Panc1 (cell line): ENCODE results near the gene SLC25A10. TPM values are rescaled to one million over a fixed set of nuclear protein-coding genes. Genes with fewer than 3 reads are reported as not detected.

Source experiments
- ATAC-seq: fragments of 200-7000 bp; cut with Tn5 transposase; 2 replicates; pipeline ENCODE4 v1.9.1; 2020; ENCODE audit warnings: mild to moderate bottlenecking, moderate library complexity
- BruUV-seq: library from RNA; stranded (reverse); fragments of 400-500 nt; replicated peaks from 2 replicates; lab custom pipeline; 2021; lab: Mats Ljungman, UMichigan
- CTCF ChIA-PET: fragments of 300-600 bp; sonication (Branson Sonifier 250); formaldehyde crosslinking; loops from one replicate; lab custom pipeline; 2022; ENCODE audit warnings: antibody characterized with exemption; lab: Charles Lee
- POLR2A ChIA-PET: fragments of 300-600 bp; sonication (Branson Sonifier 250); formaldehyde crosslinking; loops from one replicate; lab custom pipeline; 2022; ENCODE audit warnings: antibody characterized with exemption; lab: Charles Lee
- DNase-seq: peaks from one replicate; pipeline ENCODE4 v3.0.0-alpha.2; 2010; ENCODE audit warnings: low read depth, low spot score
- H3K27ac ChIP-seq: 2 replicates; pipeline ENCODE4 v1.5.1; 2011; ENCODE audit warnings: mild to moderate bottlenecking, low read length, inconsistent platforms
- H3K27me3 ChIP-seq: fragments of 200-500 bp; sonication (Bioruptor generic); 2 replicates; pipeline ENCODE4 v1.6.0; 2014; ENCODE audit warnings: low read length, inconsistent platforms; ENCODE audit not compliant: control insufficient read depth, insufficient read depth
- H3K36me3 ChIP-seq: fragments of 200-500 bp; sonication (Bioruptor generic); 2 replicates; pipeline ENCODE4 v1.5.1; 2014; ENCODE audit warnings: inconsistent platforms, mild to moderate bottlenecking, low read length, moderate library complexity; ENCODE audit not compliant: control insufficient read depth, insufficient read depth
- H3K4me1 ChIP-seq: 2 replicates; pipeline ENCODE4 v1.5.1; 2011; ENCODE audit warnings: inconsistent platforms, mild to moderate bottlenecking, low read length, moderate library complexity; ENCODE audit not compliant: control insufficient read depth, insufficient read depth
- H3K4me3 ChIP-seq, 2 experiments: 2 replicates each; pipeline ENCODE4 v1.5.1; 2011 to 2012; ENCODE audit warnings: low read depth in 2 of 2, low read length in 2 of 2, mild to moderate bottlenecking in 2 of 2, inconsistent platforms in 1 of 2, moderate library complexity in 1 of 2
- H3K9me3 ChIP-seq: fragments of 200-500 bp; sonication (Bioruptor generic); 2 replicates; pipeline ENCODE4 v1.5.1; 2014; ENCODE audit warnings: low read depth, mild to moderate bottlenecking, inconsistent platforms, low read length, moderate library complexity; ENCODE audit not compliant: control insufficient read depth, insufficient read depth
- CTCF ChIP-seq: fragments of 450-650 bp; IDR thresholded peaks from 2 replicates; pipeline ENCODE4 v1.5.1; 2017; ENCODE audit warnings: mild to moderate bottlenecking
- POLR2AphosphoS5 ChIP-seq: IDR thresholded peaks from 2 replicates; pipeline ENCODE4 v1.6.1; 2012; ENCODE audit warnings: mild to moderate bottlenecking, low read depth, low read length, moderate library complexity
- SIN3A ChIP-seq: IDR thresholded peaks from 2 replicates; pipeline ENCODE4 v1.6.1; 2012; ENCODE audit warnings: low read depth, mild to moderate bottlenecking, low read length, moderate library complexity, borderline replicate concordance; ENCODE audit not compliant: insufficient read depth
- TCF7L2 ChIP-seq: IDR thresholded peaks from 2 replicates; pipeline ENCODE4 v1.6.1; 2011; ENCODE audit warnings: mild to moderate bottlenecking, low read depth, low read length, inconsistent platforms
- in situ Hi-C: cut with HindIII; loops from 2 replicates; pipeline ENCODE4 v1.10.0; 2016; ENCODE audit warnings: low sequenced_read_pairs, low pct_unique_long_range_greater_than_20kb
- intact Hi-C: fragments of 100-400 bp; cut with micrococcal nuclease; formaldehyde crosslinking; loops from one replicate; pipeline ENCODE4 v1.10.0; 2022; ENCODE audit not compliant: unreplicated experiment
- total RNA-seq: library from RNA; stranded (reverse); gene quantifications from one replicate; pipeline ENCODE4 v1.2.1, GENCODE V29; 2021; ENCODE audit not compliant: unreplicated experiment
- TF ChIP-seq, protein P1 (sequence below), 2 experiments: IDR thresholded peaks; 2 replicates each; pipeline ENCODE4 v1.6.1; 2011 to 2012; ENCODE audit warnings: low read depth in 2 of 2, control low read depth in 1 of 2, low read length in 1 of 2, mild to moderate bottlenecking in 1 of 2, moderate library complexity in 1 of 2; ENCODE audit not compliant: insufficient read depth in 1 of 2

The SLC25A10 gene
- total RNA-seq, 1 experiment from 2014 or later: 81.2 TPM

GRCh38 chr17:81713004-81713555 is 996 bp downstream of the SLC25A10 start:
- in situ Hi-C loops: no loop called here
- CTCF ChIA-PET: no interaction called here

DNA sequence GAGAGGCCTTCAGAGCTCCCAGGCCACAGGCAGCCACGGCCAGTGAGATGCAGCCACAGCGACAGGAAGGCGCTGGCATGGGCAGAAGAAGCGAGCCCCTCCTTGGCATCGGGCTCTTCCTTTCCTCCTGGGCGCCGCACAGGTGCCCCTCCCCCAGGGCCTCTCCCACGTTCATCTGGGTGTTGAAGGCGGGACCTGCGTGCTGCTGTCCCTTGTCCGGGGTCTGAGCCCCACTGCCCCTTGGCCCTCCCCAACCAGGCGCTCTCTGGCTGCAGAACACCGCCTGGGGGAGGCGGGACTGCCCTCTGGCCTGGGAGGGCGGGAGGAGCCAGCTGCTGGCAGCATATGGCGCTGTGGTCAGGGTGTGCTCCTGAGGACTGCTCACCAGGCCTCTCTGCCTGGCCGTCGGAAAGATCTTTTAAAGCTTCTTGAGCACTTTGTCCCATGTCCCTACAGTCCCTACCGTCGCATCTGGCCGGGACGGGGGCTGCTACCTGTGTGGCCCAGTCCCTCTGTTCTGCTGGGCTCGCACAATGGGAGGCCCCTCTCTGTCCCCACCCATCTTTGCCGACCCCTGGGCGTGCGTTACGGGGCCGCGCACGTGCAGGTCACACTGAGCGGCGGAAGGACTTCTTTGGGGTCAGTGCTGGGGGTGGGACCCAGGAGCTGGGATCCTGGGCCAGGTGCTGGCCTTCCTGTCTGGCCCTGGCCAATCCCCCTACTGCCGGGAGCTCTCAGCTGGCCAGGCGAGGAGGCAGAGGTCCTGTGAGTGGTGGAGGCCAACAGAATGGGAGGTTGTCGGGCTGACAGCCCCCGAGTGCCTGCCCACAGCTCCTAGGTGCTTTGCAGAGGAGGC is 1.7 kb downstream of the SLC25A10 start:
- DNase-seq (no peak), ATAC-seq (peak; percentile 28)
- Histone ChIP-seq H3K9me3 (no peaks in the 10 kb centered on the region), H3K27me3 (no peaks in the 10 kb centered on the region), H3K27ac (peak overlapping the region; percentile 92), H3K4me1 (peaks cover 34% of the 10 kb centered on the region), H3K36me3 (peaks cover 3% of the 10 kb centered on the region; the same call in 1 of the 2 replicates), H3K4me3 (peak overlapping the region; percentile 78 to 82)
- intact Hi-C loops (no loop called here), in situ Hi-C loops (no loop called here)
- POLR2A ChIA-PET: interaction anchor here (0.6 kb wide), 5 partner anchors 11 to 246 kb away, joined by 3 to 7 read pairs (median 5); no protein-coding TSS in a partner anchor
- CTCF ChIA-PET: no interaction called here
- BruUV-seq: no TSS peak
- TF ChIP-seq, protein P1, sequence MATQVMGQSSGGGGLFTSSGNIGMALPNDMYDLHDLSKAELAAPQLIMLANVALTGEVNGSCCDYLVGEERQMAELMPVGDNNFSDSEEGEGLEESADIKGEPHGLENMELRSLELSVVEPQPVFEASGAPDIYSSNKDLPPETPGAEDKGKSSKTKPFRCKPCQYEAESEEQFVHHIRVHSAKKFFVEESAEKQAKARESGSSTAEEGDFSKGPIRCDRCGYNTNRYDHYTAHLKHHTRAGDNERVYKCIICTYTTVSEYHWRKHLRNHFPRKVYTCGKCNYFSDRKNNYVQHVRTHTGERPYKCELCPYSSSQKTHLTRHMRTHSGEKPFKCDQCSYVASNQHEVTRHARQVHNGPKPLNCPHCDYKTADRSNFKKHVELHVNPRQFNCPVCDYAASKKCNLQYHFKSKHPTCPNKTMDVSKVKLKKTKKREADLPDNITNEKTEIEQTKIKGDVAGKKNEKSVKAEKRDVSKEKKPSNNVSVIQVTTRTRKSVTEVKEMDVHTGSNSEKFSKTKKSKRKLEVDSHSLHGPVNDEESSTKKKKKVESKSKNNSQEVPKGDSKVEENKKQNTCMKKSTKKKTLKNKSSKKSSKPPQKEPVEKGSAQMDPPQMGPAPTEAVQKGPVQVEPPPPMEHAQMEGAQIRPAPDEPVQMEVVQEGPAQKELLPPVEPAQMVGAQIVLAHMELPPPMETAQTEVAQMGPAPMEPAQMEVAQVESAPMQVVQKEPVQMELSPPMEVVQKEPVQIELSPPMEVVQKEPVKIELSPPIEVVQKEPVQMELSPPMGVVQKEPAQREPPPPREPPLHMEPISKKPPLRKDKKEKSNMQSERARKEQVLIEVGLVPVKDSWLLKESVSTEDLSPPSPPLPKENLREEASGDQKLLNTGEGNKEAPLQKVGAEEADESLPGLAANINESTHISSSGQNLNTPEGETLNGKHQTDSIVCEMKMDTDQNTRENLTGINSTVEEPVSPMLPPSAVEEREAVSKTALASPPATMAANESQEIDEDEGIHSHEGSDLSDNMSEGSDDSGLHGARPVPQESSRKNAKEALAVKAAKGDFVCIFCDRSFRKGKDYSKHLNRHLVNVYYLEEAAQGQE (IDR thresholded peaks at IDR 0.05; ENCODE audit: insufficient read depth in 1 of 2, low read depth in 2 of 2, low read length in 1 of 2): no peak
- TF ChIP-seq SIN3A: no peak; the same call in 1 of the 2 replicates
- TF ChIP-seq CTCF: no peak
- no peak for TF ChIP-seq POLR2AphosphoS5
- no peak for TF ChIP-seq TCF7L2

More at GRCh38 chr17:81713004-81713555, 996 bp downstream of the SLC25A10 start:
- Histone ChIP-seq H3K4me1 (peaks cover 37% of the 10 kb centered on the region), H3K27ac (peak overlapping the region; percentile 92), H3K4me3 (peak overlapping the region; percentile 78 to 82), H3K9me3 (no peaks in the 10 kb centered on the region), H3K36me3 (peaks cover 3% of the 10 kb centered on the region; the same call in 1 of the 2 replicates), H3K27me3 (no peaks in the 10 kb centered on the region)
- intact Hi-C loops: no loop called here
- TF ChIP-seq, protein P1 (IDR thresholded peaks at IDR 0.05; ENCODE audit: insufficient read depth in 1 of 2, low read depth in 2 of 2, low read length in 1 of 2): no peak
- TF ChIP-seq POLR2AphosphoS5 (no peak), SIN3A (no peak), CTCF (no peak), TCF7L2 (no peak)
- BruUV-seq: no TSS peak
- ATAC-seq (no peak), DNase-seq (no peak)
- POLR2A ChIA-PET: interaction anchor here (0.6 kb wide), 5 partner anchors 10 to 247 kb away, joined by 4 to 7 read pairs (median 5); no protein-coding TSS in a partner anchor
